ENCODE results near the gene CCDC90B.
A peak's percentile ranks its signal among the peaks of the same experiment; 100 is the strongest.

Gene CCDC90B

GRCh38 chr11:83303316-83303715 is 17.1 kb upstream of the CCDC90B start:
- no peak for TF ChIP-seq CTCF (conservative IDR thresholded peaks at IDR 0.05; ENCODE audit: low read depth, low read length)
- no peak overlapping the region for H3K4me3 ChIP-seq (ENCODE audit: low read depth, low read length)
- DNase-seq (ENCODE audit: low read depth) = no peak

GRCh38 chr11:83302151-83302550 is 16.0 kb upstream of the CCDC90B start:
- no peak for TF ChIP-seq CTCF (conservative IDR thresholded peaks at IDR 0.05; ENCODE audit: low read depth, low read length)
- no peak overlapping the region for H3K4me3 ChIP-seq (ENCODE audit: low read depth, low read length)
- no peak for DNase-seq (ENCODE audit: low read depth)

GRCh38 chr11:83299681-83300080 is 13.5 kb upstream of the CCDC90B start:
- TF ChIP-seq CTCF (conservative IDR thresholded peaks at IDR 0.05; ENCODE audit: low read depth, low read length) = no peak
- no peak overlapping the region for H3K4me3 ChIP-seq (ENCODE audit: low read depth, low read length)
- no peak for DNase-seq (ENCODE audit: low read depth)

GRCh38 chr11:83294208-83294607 is 8.0 kb upstream of the CCDC90B start:
- no peak overlapping the region for H3K4me3 ChIP-seq (ENCODE audit: low read depth, low read length)
- TF ChIP-seq CTCF (conservative IDR thresholded peaks at IDR 0.05; ENCODE audit: low read depth, low read length) = no peak
- DNase-seq (ENCODE audit: low read depth) = no peak

- no peak for DNase-seq (ENCODE audit: low read depth)
- no peak overlapping the region for H3K4me3 ChIP-seq (ENCODE audit: low read depth, low read length)
- no peak for TF ChIP-seq CTCF (conservative IDR thresholded peaks at IDR 0.05; ENCODE audit: low read depth, low read length)
Observed at GRCh38 chr11:83293457-83293774, 7.2 kb upstream of the CCDC90B start.

GRCh38 chr11:83292709-83293456 is 6.7 kb upstream of the CCDC90B start:
- no peak overlapping the region for H3K4me3 ChIP-seq (ENCODE audit: low read depth, low read length)
- peak; percentile 86 for DNase-seq (ENCODE audit: low read depth)

More at GRCh38 chr11:83292709-83293456, 6.7 kb upstream of the CCDC90B start:
- TF ChIP-seq CTCF (conservative IDR thresholded peaks at IDR 0.05; ENCODE audit: low read depth, low read length) = peak; percentile 83

Data from choroid plexus epithelial cell (primary cell).